B cell (primary cell): ENCODE data around the gene SLC2A5. TPM values are rescaled to one million over a fixed set of nuclear protein-coding genes. Genes with fewer than 3 reads are reported as not detected.

Source experiments
- ATAC-seq: fragments of 200-7000 bp; cut with Tn5 transposase; one replicate; pipeline ENCODE4 v1.10.0; 2021; ENCODE audit warnings: low read depth, mild to moderate bottlenecking, moderate number of reproducible peaks, moderate library complexity
- CTCF ChIA-PET: fragments of 350-600 bp; sonication (Branson Sonifier 250); formaldehyde crosslinking; loops from one replicate; lab custom pipeline; 2021; ENCODE audit warnings: antibody characterized with exemption, inconsistent platforms; lab: Charles Lee
- POLR2A ChIA-PET: fragments of 350-600 bp; sonication (Branson Sonifier 250); formaldehyde crosslinking; loops from one replicate; lab custom pipeline; 2021; ENCODE audit warnings: antibody characterized with exemption; lab: Charles Lee
- DNase-seq: peaks from one replicate; pipeline ENCODE4 v3.0.0; 2013
- H2AFZ ChIP-seq: 2 replicates; pipeline ENCODE4 v1.6.1; 2012; ENCODE audit warnings: mild to moderate bottlenecking, low read depth, low read length; ENCODE audit not compliant: insufficient read depth, poor library complexity, severe bottlenecking
- H3K27ac ChIP-seq, 2 donors: 1 replicate in 1 of 2; 2 replicates in 1 of 2; pipeline ENCODE4 v1.5.1; 2012 to 2013; ENCODE audit warnings: low read length in 2 of 2, mild to moderate bottlenecking in 2 of 2, moderate library complexity in 1 of 2
- H3K27me3 ChIP-seq, 4 experiments: fragments of 200-600 bp in 1 of 4; sonication (generic) in 1 of 4; replicated peaks in 1 of 4; 1 replicate in 2 of 4; 2 replicates in 2 of 4; pipeline versions ENCODE4 v1.6.1 to v1.7.0; 2013 to 2016; ENCODE audit warnings: low read length in 3 of 4, mild to moderate bottlenecking in 2 of 4, mixed read lengths in 1 of 4, moderate library complexity in 1 of 4; ENCODE audit not compliant: insufficient read depth in 4 of 4, control insufficient read depth in 3 of 4; ENCODE audit errors: control extremely low read depth in 1 of 4
- H3K36me3 ChIP-seq, 2 experiments: replicated peaks in 1 of 2; 1 replicate in 1 of 2; 2 replicates in 1 of 2; pipeline versions ENCODE4 v1.6.1 to v1.7.1; 2013; ENCODE audit warnings: low read length in 1 of 2; ENCODE audit not compliant: insufficient read depth in 2 of 2, control insufficient read depth in 1 of 2; ENCODE audit errors: control extremely low read depth in 1 of 2, extremely low read depth in 1 of 2
- H3K4me1 ChIP-seq, 2 donors: fragments of 200-600 bp in 1 of 2; sonication (generic) in 1 of 2; 1 replicate in 1 of 2; 2 replicates in 1 of 2; pipeline versions ENCODE4 v1.5.1 to v1.6.1; 2013 to 2017; ENCODE audit warnings: low read length in 2 of 2; ENCODE audit not compliant: control insufficient read depth in 2 of 2, insufficient read depth in 2 of 2
- H3K4me2 ChIP-seq: replicated peaks from 2 replicates; pipeline ENCODE3; 2012; ENCODE audit warnings: mild to moderate bottlenecking, low read depth, low read length; ENCODE audit not compliant: poor library complexity, severe bottlenecking
- H3K4me3 ChIP-seq, 5 experiments: fragments of 200-600 bp in 1 of 5; sonication (generic) in 1 of 5; 1 replicate in 3 of 5; 2 replicates in 2 of 5; pipeline versions ENCODE4 v1.5.1 to v1.7.0; 2011 to 2016; ENCODE audit warnings: low read length in 4 of 5, mild to moderate bottlenecking in 4 of 5, low read depth in 2 of 5, control low read depth in 1 of 5, moderate library complexity in 1 of 5; ENCODE audit not compliant: insufficient read depth in 1 of 5; ENCODE audit errors: control extremely low read depth in 1 of 5, extremely low read depth in 1 of 5
- H3K79me2 ChIP-seq: fragments of 200-600 bp; sonication (generic); one replicate; pipeline ENCODE4 v1.6.0; 2016; ENCODE audit warnings: low read length; ENCODE audit not compliant: control insufficient read depth, insufficient read depth
- H3K9ac ChIP-seq: fragments of 200-600 bp; sonication (generic); 2 replicates; pipeline ENCODE4 v1.6.1; 2017; ENCODE audit warnings: mild to moderate bottlenecking, low read length, moderate library complexity
- H3K9me3 ChIP-seq, 3 donors: one replicate each; pipeline versions ENCODE4 v1.6.1 to v1.7.1; 2013; ENCODE audit warnings: low read length in 2 of 3; ENCODE audit not compliant: control insufficient read depth in 2 of 3, insufficient read depth in 1 of 3; ENCODE audit errors: control extremely low read depth in 1 of 3
- H4K20me1 ChIP-seq: 2 replicates; pipeline ENCODE4 v1.6.0; 2012; ENCODE audit warnings: mild to moderate bottlenecking, low read length; ENCODE audit not compliant: insufficient read depth, control insufficient read depth, poor library complexity, severe bottlenecking
- H3K27ac Mint-ChIP-seq: one replicate; pipeline ENCODE4 v1.8.0; 2021; ENCODE audit warnings: mixed read lengths
- H3K27me3 Mint-ChIP-seq: one replicate; pipeline ENCODE4 v1.8.0; 2021; ENCODE audit warnings: mixed read lengths
- H3K4me1 Mint-ChIP-seq: one replicate; pipeline ENCODE4 v1.8.0; 2021; ENCODE audit warnings: mixed read lengths
- H3K4me3 Mint-ChIP-seq: one replicate; pipeline ENCODE4 v1.8.0; 2021; ENCODE audit warnings: mixed read lengths
- H3K9me3 Mint-ChIP-seq: one replicate; pipeline ENCODE4 v1.8.0; 2022; ENCODE audit warnings: mixed read lengths; ENCODE audit not compliant: insufficient read depth
- EZH2 ChIP-seq: IDR thresholded peaks from 2 replicates; pipeline ENCODE4 v1.6.1; 2012; ENCODE audit warnings: borderline replicate concordance, low read depth, mild to moderate bottlenecking, moderate library complexity, low read length; ENCODE audit not compliant: insufficient read depth, poor library complexity, severe bottlenecking
- WGBS: methylation state at CpG from one replicate; pipeline ENCODE4 v1.1.5; 2013; ENCODE audit warnings: missing lambda C conversion rate; ENCODE audit not compliant: insufficient coverage; 5-methylcytosine and 5-hydroxymethylcytosine counted together
- intact Hi-C: fragments of 100-400 bp; cut with micrococcal nuclease; formaldehyde crosslinking; loops from one replicate; pipeline ENCODE4 v1.10.0; 2022
- polyA plus RNA-seq: library from polyadenylated mRNA; depleted of rRNA; stranded (reverse); fragments of >200 nt; gene quantifications from 2 replicates; pipeline ENCODE4 v1.2.3, GENCODE V29; 2012
- total RNA-seq, 2 donors: library from RNA; stranded (reverse); fragments of 120-200 nt in 1 of 2; gene quantifications; 1 replicate in 1 of 2; 2 replicates in 1 of 2; pipeline versions ENCODE4 v1.2.3 to v1.2.4, GENCODE V29; 2013 to 2022
- TF ChIP-seq, protein P1 (sequence below): fragments of 200-600 bp; IDR thresholded peaks from one replicate; pipeline ENCODE4 v1.8.0; 2022; ENCODE audit warnings: antibody characterized with exemption, mild to moderate bottlenecking

Gene SLC2A5
- total and polyA plus RNA-seq, 2 donors (not counting 1 experiment from before 2014, with no cell fraction given), result 16.7 to 29.5 TPM

DNA sequence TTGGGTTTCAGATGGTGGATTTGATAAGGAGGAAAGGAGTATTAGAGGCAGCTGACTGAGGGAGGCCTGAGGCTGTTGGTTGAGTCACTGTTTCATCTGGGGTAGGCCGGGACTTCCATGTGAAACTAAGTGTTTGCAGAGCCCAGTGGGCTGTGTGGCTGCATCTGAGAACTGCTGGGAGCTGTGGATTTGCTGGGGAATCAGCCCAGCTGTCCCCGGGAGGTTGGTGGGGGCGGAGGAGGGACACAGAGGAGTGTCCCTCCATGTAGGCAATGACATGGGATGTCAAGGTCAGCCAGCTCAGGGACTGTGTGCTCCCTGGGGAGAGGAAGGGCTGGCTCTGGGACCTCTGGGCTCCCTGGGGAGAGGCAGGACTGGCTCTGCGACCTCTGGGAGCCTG lies 79.6 kb downstream of the SLC2A5 start:
- DNase-seq, result no peak
- no peaks in the 10 kb centered on the region for H3K79me2 ChIP-seq
- peaks cover 0 to 4% (median 0%) of the 10 kb centered on the region in 4 experiments for H3K27me3 ChIP-seq
- no peak overlapping the region for H3K4me2 ChIP-seq
- no peak overlapping the region for H3K27ac Mint-ChIP-seq
- no peak overlapping the region for H3K4me3 ChIP-seq
- intact Hi-C loops, result loop anchor here (2.0 kb wide), 1 partner anchor 111 kb away; no protein-coding TSS in a partner anchor
- H4K20me1 ChIP-seq, result no peaks in the 10 kb centered on the region
- no peak overlapping the region for H3K9ac ChIP-seq
- H3K4me1 ChIP-seq, result peaks cover 5 to 15% of the 10 kb centered on the region in 2 donors
- TF ChIP-seq, protein P1, sequence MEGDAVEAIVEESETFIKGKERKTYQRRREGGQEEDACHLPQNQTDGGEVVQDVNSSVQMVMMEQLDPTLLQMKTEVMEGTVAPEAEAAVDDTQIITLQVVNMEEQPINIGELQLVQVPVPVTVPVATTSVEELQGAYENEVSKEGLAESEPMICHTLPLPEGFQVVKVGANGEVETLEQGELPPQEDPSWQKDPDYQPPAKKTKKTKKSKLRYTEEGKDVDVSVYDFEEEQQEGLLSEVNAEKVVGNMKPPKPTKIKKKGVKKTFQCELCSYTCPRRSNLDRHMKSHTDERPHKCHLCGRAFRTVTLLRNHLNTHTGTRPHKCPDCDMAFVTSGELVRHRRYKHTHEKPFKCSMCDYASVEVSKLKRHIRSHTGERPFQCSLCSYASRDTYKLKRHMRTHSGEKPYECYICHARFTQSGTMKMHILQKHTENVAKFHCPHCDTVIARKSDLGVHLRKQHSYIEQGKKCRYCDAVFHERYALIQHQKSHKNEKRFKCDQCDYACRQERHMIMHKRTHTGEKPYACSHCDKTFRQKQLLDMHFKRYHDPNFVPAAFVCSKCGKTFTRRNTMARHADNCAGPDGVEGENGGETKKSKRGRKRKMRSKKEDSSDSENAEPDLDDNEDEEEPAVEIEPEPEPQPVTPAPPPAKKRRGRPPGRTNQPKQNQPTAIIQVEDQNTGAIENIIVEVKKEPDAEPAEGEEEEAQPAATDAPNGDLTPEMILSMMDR, result no peak
- TF ChIP-seq EZH2, result no peak
- POLR2A ChIA-PET, result no interaction called here
- no peaks in the 10 kb centered on the region for H3K36me3 ChIP-seq
- CTCF ChIA-PET, result interaction anchor here (0.6 to 3.0 kb wide), 11 partner anchors 15 to 961 kb away, joined by 3 to 16 read pairs (median 4); no protein-coding TSS in a partner anchor
- H3K4me1 Mint-ChIP-seq, result peaks cover 9% of the 10 kb centered on the region
- no peak for ATAC-seq
- no peak overlapping the region for H3K4me3 Mint-ChIP-seq
- no peaks in the 10 kb centered on the region for H3K9me3 ChIP-seq
- no peaks in the 10 kb centered on the region for H3K9me3 Mint-ChIP-seq
- no peak overlapping the region for H2AFZ ChIP-seq
- peaks cover 19% of the 10 kb centered on the region for H3K27me3 Mint-ChIP-seq
- WGBS, result 87% methylated on average over 4 of the region's 4 CpGs
- no peak overlapping the region for H3K27ac ChIP-seq

- Histone ChIP-seq H3K36me3 (no peaks in the 10 kb centered on the region), H3K27ac (no peak overlapping the region), H2AFZ (no peak overlapping the region), H3K27me3 (peaks cover 0 to 4% (median 0%) of the 10 kb centered on the region in 4 experiments), H4K20me1 (no peaks in the 10 kb centered on the region), H3K4me2 (no peak overlapping the region), H3K4me1 (peaks cover 5 to 15% of the 10 kb centered on the region in 2 donors), H3K9ac (no peak overlapping the region), H3K79me2 (no peaks in the 10 kb centered on the region), H3K9me3 (no peaks in the 10 kb centered on the region), H3K4me3 (no peak overlapping the region)
- ChIA-PET CTCF (interaction anchor here (0.5 to 3.0 kb wide), 12 partner anchors 16 to 130 kb away, joined by 3 to 16 read pairs (median 4); no protein-coding TSS in a partner anchor), POLR2A (interaction anchor here (0.5 kb wide), 1 partner anchor 19 kb away, joined by 9 read pairs; no protein-coding TSS in a partner anchor)
- intact Hi-C loops, result loop anchor here (2.0 kb wide), 1 partner anchor 112 kb away; no protein-coding TSS in a partner anchor
- ATAC-seq (no peak), DNase-seq (no peak)
- WGBS, result 94% methylated on average over 11 of the region's 11 CpGs
- H3K27ac Mint-ChIP-seq, result no peak overlapping the region
- no peaks in the 10 kb centered on the region for H3K9me3 Mint-ChIP-seq
- H3K4me1 Mint-ChIP-seq, result peaks cover 9% of the 10 kb centered on the region
- peaks cover 19% of the 10 kb centered on the region for H3K27me3 Mint-ChIP-seq
- TF ChIP-seq, protein P1, result no peak
- TF ChIP-seq EZH2, result no peak
- H3K4me3 Mint-ChIP-seq, result no peak overlapping the region
Measured at GRCh38 chr1:8989061-8989460, 80.4 kb downstream of the SLC2A5 start.
